Measurements from ENCODE around the gene NYAP2.

Gene NYAP2

DNA sequence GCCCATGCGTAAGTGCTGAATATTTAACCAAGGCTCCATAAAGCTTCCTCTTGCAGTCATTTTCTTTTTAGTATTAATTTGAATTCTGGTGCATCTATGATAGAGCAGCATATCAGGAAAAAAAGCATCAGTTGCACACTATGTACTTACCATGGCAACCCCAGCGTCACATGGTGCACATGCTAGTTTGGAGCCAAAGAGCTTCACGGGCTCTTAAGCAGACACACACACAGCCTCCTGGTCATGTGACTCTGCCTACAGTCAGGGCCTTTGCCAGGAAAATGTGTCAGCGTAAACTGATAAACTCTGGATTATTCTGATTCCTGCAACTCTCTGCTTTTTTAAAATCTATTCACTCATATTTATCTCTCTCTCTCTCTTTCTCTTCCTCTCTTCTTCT is 30.2 kb downstream of the NYAP2 start:
- peak; percentile 97 for DNase-seq

DNA sequence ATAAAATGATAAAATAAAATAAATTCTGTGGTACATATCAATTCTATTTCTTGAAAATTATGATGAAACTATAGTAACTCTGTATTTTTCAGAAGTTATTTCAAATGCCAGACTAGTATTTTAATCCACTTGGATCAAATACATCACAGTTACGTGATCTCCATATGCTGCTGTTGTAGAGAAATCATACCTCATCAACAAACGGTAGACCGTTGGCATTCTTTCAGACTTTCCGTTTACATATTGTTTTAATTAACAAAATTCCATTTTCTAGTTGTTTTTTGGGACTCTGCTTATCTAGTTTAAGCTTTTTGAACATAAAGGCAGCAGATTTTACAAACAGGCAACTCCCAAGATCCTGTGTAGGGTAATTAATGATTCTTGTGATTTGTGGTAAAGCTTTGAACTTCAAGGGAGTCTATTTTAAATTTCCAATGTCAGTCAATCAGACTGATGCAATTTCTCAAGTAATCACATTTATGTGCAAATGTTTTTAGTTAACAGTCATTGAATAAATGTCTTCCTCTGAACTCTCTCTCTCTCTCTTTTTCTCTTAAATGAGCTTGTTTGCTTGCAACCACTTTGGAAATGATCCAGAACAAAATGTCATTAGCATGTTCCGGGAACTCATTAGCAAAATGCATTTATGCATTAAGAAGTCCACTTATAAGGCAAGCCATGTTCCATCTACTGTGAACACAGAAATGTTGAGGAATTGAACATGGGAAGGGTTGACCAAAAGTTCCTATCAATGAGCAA is 31.8 kb downstream of the NYAP2 start:
- no peak for DNase-seq

DNA sequence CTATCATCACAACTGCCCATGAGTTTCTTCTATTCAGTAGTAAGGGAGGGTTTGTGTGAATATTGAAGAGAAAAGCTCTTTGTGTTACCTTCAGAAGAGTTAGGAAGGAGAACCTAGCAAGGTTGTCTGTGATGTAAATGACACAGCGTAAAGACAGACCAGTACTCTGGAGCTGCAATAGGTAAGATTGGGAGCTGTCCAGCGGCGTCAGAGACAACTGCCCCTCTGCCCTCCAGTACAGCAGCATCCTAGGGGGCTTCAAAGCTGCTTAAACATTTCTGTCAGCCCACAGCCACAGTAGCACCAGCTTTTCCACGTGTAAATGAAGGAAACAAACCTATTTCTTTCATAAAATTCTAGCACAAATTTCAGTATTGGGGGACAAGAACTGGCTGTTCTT is 34.5 kb downstream of the NYAP2 start:
- DNase-seq, result no peak

DNA sequence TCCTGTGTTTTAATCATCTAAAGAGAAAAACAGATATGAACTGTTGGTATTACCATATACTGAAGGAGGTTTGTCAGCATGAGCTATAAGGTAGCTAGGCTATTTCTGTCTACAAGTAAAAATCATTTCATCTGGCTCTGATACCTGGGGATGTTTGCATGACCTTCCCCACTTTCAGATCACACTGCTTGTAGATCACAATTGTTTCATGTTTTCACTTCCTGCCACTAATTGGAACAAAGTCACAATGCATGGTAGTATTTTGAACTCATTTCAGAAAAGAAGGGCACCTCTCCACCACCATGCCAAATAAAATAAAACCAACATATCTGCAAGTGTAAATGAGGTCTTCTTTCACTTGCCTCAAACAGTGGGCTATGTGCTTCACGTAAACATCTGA is 37.8 kb downstream of the NYAP2 start:
- no peak for DNase-seq

DNA sequence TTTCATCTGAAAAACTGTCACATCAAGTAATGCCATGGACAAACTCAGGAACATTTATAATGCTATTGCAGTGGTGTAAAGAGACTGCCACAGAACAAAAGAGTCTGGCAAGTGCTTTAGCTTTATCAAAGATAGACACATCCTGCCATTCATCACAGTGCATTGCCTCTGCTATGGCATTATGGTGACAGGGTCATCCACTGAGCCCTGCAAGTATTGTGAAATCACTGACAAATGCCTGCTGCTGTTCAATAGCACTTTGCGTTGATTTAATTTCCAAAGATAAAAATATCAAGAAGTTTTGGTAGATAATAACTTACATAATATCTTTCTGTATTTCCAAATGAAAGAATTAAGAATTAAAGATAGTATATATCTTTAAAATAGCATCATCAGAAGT is 38.7 kb downstream of the NYAP2 start:
- DNase-seq, result no peak

DNA sequence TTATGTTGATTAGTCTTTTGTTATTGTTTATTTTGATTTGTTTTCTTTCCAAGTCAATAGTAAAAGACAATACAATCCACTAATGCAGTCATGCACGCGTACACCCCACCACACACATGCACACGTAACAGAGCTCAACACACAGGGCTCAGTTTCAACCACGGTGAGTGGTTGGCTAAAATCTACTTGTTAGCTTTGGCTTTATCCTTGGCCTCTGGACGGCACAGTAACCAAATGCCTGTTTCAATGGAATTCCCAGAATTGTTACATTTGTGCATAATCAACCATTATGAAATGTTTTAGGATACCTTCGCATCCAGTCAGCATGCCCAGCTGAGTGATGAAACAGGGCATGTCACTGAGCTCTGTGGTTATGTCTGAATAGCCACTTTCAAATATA is 53.2 kb downstream of the NYAP2 start:
- DNase-seq, result no peak

DNA sequence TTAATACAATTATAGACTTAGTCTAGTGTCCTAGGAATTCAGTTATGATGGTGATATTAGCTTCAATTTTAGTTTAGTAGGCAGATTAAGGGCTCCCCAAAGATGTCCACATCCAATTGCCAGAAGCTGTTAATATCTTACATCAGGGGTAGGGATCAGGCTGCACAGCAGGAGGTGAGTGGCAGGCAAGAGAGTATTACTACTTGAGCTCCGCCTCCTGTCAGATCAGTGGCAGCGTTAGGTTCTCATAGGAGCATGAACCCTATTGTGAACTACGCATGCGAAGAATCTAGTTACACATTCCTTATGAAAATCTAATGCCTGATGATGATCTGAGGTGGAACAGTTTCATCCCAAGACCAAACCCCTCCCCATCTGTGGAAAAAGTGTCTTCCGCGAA is 54.9 kb downstream of the NYAP2 start:
- DNase-seq, result no peak

DNA sequence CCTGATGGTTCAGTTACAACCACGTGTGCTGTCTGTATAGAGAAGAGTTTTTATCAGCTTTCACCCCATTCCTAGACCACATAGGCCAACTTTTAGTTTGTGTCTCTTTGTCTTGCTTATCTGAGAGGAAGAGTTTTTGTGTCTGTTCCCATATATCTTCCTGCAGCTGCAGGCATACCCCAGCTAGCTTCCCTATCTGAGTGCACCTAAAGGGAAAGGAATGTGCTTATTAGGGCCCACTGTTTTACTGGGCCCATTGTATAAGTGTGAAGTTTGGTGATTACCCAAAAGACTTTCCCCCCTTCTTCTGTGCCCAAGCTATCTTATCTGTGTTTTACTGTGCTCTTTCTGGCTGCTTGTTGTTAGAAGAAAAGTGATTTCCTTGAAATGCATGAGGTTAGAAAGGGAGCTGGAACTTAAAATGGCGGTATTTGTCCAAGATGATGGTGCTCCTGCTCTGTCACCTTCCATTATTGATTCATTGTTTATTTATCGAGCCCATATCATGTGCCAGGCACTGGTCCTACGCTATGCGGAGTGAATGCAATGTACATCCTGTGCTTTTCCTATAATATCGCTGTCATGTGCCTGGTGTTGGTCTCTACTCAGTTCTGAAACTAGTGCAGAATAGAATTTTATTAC is 57.2 kb downstream of the NYAP2 start:
- DNase-seq, result no peak

DNA sequence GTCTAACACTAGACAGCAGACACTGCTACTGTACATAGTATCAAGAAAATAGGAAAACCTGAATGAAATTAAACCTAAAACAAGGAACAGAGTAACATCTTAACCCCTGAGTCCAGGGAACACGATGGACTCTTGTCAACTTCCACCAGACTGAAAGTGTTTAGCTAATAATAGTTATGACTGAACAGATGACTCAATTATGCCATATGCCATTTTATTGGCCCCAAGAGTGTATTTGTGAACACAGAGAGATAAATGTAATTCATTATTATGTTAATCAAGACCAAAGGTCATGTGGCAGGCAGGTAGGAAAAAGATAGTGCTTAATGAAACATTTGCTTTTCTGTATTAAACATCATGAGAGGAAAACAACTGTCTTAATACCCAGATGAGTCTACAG is 58.0 kb downstream of the NYAP2 start:
- peak; percentile 11 for DNase-seq

DNA sequence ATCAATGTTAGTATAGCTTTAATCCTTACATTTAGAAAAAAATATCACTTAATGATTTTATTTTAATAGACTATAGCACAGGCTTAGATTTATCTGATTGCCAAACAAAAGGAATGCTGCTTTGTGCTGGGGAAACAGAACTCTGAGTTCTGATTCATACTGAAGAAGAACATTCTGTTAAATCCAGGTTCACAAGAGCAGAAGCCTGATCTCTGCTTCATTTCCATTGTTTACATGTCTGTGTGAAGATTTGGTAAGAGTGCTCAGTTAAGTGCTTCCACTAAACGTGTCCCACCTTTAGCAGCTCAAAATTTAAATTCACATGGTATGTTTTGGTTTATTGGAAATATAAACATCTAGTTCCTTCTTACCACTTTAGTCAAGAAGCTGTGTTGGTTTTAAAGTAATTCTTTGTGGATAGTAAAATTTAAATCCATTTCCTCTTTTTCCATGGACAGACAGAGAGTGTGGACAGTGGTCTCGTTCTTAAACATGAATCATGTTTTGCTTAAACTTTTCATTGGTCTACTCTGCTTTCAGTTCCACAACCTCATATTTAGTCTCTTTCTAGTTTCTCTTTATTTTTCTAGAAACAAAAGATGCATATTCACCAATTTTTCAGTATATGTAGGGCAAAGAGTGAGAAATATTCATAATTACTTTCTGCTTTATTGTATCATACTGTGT is 59.1 kb downstream of the NYAP2 start:
- DNase-seq, result peak; percentile 63

DNA sequence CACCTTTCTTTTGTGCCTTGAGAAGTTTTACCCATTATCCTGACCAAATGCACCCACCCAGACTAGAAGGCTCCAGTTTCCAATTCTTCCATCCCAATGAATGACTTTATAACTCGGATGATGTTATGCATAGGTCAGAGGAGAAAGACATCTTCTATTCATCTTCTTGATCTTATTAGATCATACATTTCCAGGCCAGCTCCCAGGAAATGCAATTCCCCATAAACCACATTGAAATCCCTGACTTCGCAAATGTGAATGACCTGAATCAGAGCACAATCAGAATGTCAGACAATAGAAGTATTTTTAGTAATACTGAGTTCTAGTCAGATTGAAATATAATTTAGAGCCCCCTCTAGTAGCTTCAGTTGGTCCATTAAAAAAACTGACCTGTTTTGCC is 62.9 kb downstream of the NYAP2 start:
- no peak for DNase-seq

DNA sequence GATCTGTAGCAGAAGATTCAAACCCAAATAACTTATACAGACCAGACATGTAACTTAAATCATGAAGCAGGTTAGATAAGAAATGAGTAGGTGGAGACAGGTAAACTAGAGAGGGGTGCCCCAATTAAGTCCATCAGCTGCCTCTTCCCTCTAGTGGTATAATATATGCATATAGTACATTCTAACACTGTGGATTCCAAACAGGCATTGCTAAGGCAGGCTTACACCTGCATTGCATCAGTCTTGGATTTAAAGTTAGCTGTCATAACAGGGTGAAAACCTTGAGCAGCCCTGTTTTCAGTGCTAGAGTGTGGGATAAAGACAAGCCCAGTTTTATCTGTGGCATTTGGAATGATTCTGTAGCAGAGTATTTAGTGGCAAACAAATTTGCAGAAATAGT is 63.4 kb downstream of the NYAP2 start:
- DNase-seq, result peak; percentile 54

DNA sequence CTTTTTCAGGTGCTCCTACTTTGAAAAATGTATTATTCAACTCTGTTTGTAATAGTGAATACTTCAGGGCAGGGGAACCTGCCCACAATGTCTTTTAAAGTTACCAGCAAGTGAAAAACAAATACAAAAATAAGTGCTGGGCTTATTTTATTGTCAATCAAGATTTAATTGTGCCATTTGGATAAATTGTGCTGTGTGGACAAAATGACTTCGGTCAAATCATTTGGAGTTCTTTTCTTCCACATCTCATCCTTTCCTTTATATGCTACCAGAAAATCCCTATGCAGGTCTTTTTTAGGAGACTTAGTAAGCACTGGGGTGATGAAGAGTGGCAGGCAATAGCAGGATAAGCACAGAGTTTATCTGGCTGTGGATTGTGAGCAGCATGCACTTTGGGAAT is 63.9 kb downstream of the NYAP2 start:
- no peak for DNase-seq

DNA sequence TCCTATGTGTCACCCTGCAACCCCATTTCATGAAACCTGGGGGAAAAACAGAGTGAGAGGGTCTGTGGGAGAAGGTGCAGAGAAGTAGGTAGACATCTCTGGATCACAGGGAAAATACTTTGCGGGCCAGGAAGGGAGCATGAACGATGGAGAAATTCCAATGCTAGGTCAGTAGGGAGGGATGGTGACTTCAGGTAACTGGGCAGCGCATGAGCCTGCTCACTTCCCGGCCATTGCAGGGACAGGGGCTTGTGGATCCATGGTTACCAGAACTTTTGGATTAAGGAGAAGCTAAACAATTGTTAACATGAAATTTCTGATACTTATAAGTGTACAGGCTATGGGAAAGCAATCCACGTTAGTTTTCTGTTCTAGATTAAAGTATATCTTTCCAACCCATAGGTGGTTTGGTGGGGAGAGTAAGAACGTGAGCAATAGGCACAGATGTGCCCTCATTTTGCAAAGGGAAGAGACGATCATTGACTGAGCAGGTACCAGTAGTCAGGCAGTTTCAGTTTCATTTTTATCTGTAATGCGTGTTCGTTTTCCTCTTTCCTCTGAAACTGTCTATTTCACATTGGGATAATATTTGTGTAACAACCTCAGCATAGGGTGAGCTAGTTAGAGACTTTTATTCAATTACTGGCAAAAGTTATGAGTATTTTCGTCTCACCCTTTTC is 65.0 kb downstream of the NYAP2 start:
- DNase-seq, result peak; percentile 64

DNA sequence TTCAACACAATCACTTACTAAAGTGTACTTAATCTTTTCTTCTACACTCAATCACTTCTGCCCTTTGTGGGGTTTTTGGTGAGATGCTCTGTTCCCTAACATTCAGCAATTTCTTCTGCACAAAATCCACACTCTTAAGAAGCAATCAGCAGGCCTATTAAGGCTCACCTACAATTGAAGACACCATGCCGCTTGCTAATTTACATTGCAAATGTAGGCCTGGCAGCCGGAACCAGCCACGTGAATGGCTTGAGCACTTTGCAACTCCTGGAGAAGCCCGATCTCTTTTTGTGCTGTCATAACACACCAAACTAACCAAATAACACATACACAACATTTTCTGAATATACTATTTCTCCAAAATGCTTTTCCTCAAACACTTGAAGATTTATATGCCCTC is 66.3 kb downstream of the NYAP2 start:
- DNase-seq, result no peak

DNA sequence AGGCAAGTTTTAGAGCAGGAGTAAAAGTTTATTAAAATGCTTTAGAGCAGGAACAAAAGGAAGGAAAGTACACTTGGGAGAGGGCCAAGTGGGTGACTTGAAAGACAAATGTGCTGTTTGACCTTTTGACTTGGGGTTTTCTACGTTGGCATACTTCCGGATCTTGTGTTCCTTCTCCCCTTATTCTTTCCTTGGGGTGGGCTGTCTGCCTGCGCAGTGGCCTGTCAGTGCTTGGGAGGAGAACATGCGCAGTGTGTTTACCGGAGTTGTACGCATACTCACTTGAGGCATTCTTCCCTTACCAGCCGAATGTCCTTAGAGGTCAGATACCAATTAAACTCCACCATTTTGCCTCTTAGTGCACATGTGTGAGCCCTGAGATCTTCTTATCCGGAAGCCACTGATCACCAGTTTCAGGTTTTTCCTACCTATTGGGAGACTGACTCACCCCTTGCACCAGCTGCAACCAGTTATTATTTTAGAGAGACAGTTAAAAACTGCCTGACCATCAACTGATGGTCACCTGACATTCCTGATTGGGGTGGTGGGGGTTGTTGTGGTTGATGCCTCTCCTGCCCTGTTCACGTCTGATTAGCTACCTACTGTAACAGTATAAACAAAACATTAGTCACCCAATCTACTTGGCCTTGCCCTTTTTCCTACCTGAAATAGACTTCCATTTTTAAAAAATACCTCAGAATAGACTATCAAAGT is 67.5 kb downstream of the NYAP2 start:
- peak; percentile 74 for DNase-seq

DNA sequence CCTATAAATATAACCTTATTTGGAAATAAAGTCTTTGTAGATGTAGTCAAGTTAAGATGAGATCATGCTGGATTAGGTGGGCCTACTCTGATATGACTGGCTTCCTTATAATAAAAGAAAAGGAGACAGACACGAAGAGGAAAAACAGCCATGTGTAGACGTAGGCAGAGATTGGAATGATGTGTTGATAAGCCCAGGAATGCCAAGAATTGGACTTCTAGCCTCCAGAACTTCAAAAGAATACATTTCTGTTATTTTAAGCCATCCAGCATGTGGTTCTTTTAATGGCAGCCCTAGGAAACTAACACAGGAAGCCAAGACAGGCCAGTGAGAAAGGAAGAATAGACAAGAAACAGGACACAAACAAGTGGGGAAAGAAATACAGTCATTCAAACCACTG is 68.6 kb downstream of the NYAP2 start:
- no peak for DNase-seq

DNA sequence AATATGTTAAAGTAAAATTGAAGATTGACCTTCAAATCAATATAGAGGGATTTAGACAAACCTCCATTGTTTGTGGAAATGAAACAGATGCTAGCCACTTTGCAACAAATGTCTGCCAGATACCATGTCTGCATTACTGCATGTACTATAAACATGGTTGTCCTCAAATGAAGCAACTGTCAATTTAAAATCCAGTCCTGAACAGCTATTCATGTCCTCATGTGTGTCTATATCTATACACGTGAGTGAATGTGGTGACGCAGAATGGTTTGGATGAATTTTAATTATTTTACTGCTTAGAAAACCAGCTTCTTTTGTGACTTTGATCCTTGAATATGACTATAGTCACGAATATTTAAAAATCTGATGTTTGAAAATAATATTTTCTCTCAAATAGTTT is 71.5 kb downstream of the NYAP2 start:
- peak; percentile 53 for DNase-seq

DNA sequence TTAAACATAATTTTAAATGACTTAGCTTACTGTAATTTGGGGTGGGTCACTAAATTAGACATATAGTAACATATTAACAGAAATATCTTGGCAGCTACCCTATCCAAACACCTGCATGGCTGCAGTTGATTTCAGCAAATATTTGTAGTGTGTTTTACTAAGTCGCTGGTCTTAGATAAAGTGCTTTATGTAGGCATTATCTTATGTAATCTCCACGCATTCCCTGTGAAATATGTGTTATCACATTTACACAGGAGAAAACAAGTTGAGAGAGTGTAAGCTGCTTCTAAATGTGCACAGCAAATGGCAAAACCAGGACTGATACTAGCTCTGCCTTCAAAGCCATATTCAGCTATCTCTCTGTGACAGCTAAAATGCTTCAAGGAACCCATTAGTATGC is 72.0 kb downstream of the NYAP2 start:
- DNase-seq, result peak; percentile 79

DNA sequence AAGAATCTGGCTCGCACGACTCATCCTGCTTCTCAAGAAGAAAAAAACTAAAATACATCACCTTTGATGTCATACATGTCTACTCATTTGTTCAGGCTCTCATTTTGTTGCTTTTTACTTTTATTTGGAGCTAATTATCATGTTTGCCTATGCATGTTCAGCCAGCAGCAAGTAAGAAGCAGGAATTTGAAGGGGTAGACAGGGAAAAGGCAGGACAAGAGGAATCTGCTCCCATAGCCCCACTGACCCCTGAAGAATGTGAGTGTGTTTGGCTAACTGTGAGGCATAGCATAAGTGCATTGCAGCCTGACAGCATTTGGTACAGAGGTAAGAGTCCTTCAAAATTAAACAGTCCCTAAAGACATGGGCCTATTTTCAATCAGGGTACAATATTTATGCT is 72.7 kb downstream of the NYAP2 start:
- DNase-seq, result peak; percentile 51

DNA sequence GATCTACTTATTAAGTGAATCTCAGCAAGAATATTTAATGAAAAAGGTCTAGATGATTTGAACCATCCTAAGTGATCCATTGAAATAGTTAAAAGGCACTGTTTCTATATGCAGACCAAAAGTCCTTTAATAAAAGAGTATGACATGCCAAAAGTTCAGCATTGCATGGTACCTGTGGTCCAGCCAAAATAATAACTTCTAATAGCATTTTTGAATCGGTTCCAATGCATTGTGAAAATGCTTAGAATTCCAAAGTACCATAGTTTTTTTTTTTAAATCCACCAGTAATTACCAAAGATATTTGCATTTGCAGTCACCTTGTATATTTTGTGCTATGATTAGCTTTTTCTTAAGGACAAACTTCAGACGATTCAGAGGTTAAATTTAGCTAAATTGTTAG is 79.9 kb downstream of the NYAP2 start:
- DNase-seq, result no peak

DNA sequence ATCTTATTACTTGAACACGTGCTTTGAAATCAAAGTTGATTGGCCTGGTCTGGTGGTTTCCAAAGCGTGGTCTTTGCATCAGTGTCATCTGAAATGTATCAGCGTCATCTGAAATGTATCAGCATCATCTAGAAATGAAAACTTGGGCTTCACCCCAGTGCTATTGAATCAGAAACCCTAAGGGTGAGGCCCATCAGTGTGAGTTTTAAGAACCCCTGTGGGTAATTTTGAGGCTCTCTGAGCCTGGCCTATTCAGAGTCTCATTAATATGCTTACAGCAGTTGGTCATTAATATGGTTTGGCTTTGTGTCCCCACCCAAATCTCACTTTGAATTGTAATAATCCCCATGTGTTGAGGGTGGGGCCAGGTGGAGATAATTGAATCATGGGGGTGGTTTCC is 85.2 kb downstream of the NYAP2 start:
- no peak for DNase-seq

DNA sequence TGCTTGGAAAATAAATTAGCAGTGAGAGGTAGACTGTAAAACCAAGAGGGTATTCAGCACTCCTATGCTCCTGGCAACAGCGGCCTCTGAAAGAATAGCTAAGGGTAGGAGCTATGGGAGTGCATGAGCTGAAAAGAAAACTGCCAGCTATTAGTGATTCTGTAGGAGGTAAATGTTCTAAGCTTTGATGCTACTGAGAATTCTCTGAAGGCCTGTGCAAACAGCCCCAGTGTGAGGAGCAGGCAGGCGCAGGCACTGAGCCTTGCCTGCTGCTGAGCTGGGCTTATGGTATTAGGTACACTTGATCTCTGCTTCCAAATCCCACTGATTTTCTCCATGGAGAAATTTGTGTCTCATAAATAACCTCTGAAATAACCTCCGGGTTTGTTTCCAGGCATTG is 86.7 kb downstream of the NYAP2 start:
- DNase-seq, result no peak
